ENCODE measurements around the gene GLI3.

The GLI3 gene

GRCh38 chr7:42083284-42083683, 153.7 kb downstream of the GLI3 start:
- no peak overlapping the region for H3K27ac ChIP-seq (ENCODE audit: low read length)
- H3K4me3 ChIP-seq (ENCODE audit: low read length in 2 of 2) = no peak overlapping the region
- no peaks in the 10 kb centered on the region for H3K36me3 ChIP-seq (ENCODE audit: control insufficient read depth in 2 of 2, insufficient read depth in 2 of 2, low read length in 2 of 2)
- H3K9ac ChIP-seq (ENCODE audit: low read length in 2 of 2) = no peak overlapping the region
- no peaks in the 10 kb centered on the region for H3K9me3 ChIP-seq (ENCODE audit: control insufficient read depth in 2 of 2, low read length in 2 of 2)
- H3K27me3 ChIP-seq (ENCODE audit: control insufficient read depth in 1 of 2, insufficient read depth in 2 of 2, low read length in 2 of 2) = no peaks in the 10 kb centered on the region
- H3K4me1 ChIP-seq (ENCODE audit: control insufficient read depth, insufficient read depth, low read length) = peaks cover 2% of the 10 kb centered on the region

DNA sequence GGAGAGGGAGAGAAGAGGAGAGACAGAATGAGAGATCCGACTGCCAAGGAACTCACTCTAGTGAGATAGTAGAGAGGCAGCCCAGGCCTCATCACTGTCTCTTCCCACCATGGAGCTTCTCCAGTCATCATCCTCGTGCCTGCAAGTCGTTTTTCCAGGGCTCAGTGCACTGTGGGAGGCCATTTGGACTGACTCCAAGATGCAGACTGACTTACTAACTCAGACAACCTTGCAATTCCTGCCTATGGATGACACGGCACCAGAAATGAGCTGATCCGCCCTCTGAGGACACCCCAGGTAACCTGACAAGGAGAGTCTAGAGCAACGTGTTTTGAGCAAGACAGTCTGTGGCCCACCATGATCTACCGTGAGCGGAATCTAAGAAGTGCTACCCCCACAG, 154.9 kb downstream of the GLI3 start:
- no peak overlapping the region for H3K4me3 ChIP-seq (ENCODE audit: low read length in 2 of 2)
- H3K9me3 ChIP-seq (ENCODE audit: control insufficient read depth in 2 of 2, low read length in 2 of 2) = no peaks in the 10 kb centered on the region
- no peaks in the 10 kb centered on the region for H3K4me1 ChIP-seq (ENCODE audit: control insufficient read depth, insufficient read depth, low read length)
- no peak overlapping the region for H3K27ac ChIP-seq (ENCODE audit: low read length)
- no peaks in the 10 kb centered on the region for H3K27me3 ChIP-seq (ENCODE audit: control insufficient read depth in 1 of 2, insufficient read depth in 2 of 2, low read length in 2 of 2)
- H3K9ac ChIP-seq (ENCODE audit: low read length in 2 of 2) = no peak overlapping the region
- no peaks in the 10 kb centered on the region for H3K36me3 ChIP-seq (ENCODE audit: control insufficient read depth in 2 of 2, insufficient read depth in 2 of 2, low read length in 2 of 2)

- no peaks in the 10 kb centered on the region for H3K36me3 ChIP-seq (ENCODE audit: control insufficient read depth in 2 of 2, insufficient read depth in 2 of 2, low read length in 2 of 2)
- no peak overlapping the region for H3K9ac ChIP-seq (ENCODE audit: low read length in 2 of 2)
- no peaks in the 10 kb centered on the region for H3K27me3 ChIP-seq (ENCODE audit: control insufficient read depth in 1 of 2, insufficient read depth in 2 of 2, low read length in 2 of 2)
- no peak overlapping the region for H3K4me3 ChIP-seq (ENCODE audit: low read length in 2 of 2)
- H3K27ac ChIP-seq (ENCODE audit: low read length) = no peak overlapping the region
- no peaks in the 10 kb centered on the region for H3K9me3 ChIP-seq (ENCODE audit: control insufficient read depth in 2 of 2, low read length in 2 of 2)
- no peaks in the 10 kb centered on the region for H3K4me1 ChIP-seq (ENCODE audit: control insufficient read depth, insufficient read depth, low read length)
Measured at GRCh38 chr7:42081671-42082070, 155.3 kb downstream of the GLI3 start.

GRCh38 chr7:42080841-42081586, 156.0 kb downstream of the GLI3 start:
- H3K27me3 ChIP-seq (ENCODE audit: control insufficient read depth in 1 of 2, insufficient read depth in 2 of 2, low read length in 2 of 2) = no peaks in the 10 kb centered on the region
- no peak overlapping the region for H3K27ac ChIP-seq (ENCODE audit: low read length)
- H3K9me3 ChIP-seq (ENCODE audit: control insufficient read depth in 2 of 2, low read length in 2 of 2) = no peaks in the 10 kb centered on the region
- H3K4me3 ChIP-seq (ENCODE audit: low read length in 2 of 2) = no peak overlapping the region
- no peaks in the 10 kb centered on the region for H3K4me1 ChIP-seq (ENCODE audit: control insufficient read depth, insufficient read depth, low read length)
- no peak overlapping the region for H3K9ac ChIP-seq (ENCODE audit: low read length in 2 of 2)
- H3K36me3 ChIP-seq (ENCODE audit: control insufficient read depth in 2 of 2, insufficient read depth in 2 of 2, low read length in 2 of 2) = peaks cover 0 to 2% of the 10 kb centered on the region in 2 donors

GRCh38 chr7:42077271-42078135, 159.5 kb downstream of the GLI3 start:
- H3K9me3 ChIP-seq (ENCODE audit: control insufficient read depth in 2 of 2, low read length in 2 of 2) = no peaks in the 10 kb centered on the region
- no peaks in the 10 kb centered on the region for H3K27me3 ChIP-seq (ENCODE audit: control insufficient read depth in 1 of 2, insufficient read depth in 2 of 2, low read length in 2 of 2)
- H3K4me1 ChIP-seq (ENCODE audit: control insufficient read depth, insufficient read depth, low read length) = no peaks in the 10 kb centered on the region
- no peak overlapping the region for H3K9ac ChIP-seq (ENCODE audit: low read length in 2 of 2)
- H3K4me3 ChIP-seq (ENCODE audit: low read length in 2 of 2) = no peak overlapping the region
- no peak overlapping the region for H3K27ac ChIP-seq (ENCODE audit: low read length)
- peaks cover 7 to 12% of the 10 kb centered on the region in 2 donors for H3K36me3 ChIP-seq (ENCODE audit: control insufficient read depth in 2 of 2, insufficient read depth in 2 of 2, low read length in 2 of 2)

DNA sequence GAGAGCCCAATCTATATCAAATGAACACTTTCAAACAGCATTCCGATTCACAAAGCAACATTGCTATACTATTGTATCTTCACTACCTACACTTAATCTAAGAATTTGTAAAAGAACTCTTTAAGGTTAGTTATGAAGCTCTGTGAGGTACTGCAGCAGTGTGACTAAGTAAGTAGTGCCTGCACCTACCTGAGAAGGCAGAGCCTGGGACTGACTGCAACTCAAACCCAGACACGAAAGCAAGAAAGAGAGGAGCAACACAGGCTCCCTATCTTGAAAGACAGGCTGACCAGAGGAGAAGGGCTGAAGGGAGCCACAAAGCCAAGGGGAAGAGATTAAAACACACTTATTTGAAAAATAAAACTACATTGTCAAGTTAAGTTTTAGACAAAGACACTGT, 160.1 kb downstream of the GLI3 start:
- Histone ChIP-seq H3K27me3 (ENCODE audit: control insufficient read depth in 1 of 2, insufficient read depth in 2 of 2, low read length in 2 of 2) (no peaks in the 10 kb centered on the region), H3K4me3 (ENCODE audit: low read length in 2 of 2) (no peak overlapping the region), H3K27ac (ENCODE audit: low read length) (no peak overlapping the region), H3K4me1 (ENCODE audit: control insufficient read depth, insufficient read depth, low read length) (no peaks in the 10 kb centered on the region), H3K9ac (ENCODE audit: low read length in 2 of 2) (no peak overlapping the region), H3K9me3 (ENCODE audit: control insufficient read depth in 2 of 2, low read length in 2 of 2) (no peaks in the 10 kb centered on the region), H3K36me3 (ENCODE audit: control insufficient read depth in 2 of 2, insufficient read depth in 2 of 2, low read length in 2 of 2) (peaks cover 7 to 12% of the 10 kb centered on the region in 2 donors)

GRCh38 chr7:42075418-42075817, 161.6 kb downstream of the GLI3 start:
- Histone ChIP-seq H3K27ac (ENCODE audit: low read length) (no peak overlapping the region), H3K36me3 (ENCODE audit: control insufficient read depth in 2 of 2, insufficient read depth in 2 of 2, low read length in 2 of 2) (peaks cover 7 to 12% of the 10 kb centered on the region in 2 donors), H3K9ac (ENCODE audit: low read length in 2 of 2) (no peak overlapping the region), H3K4me3 (ENCODE audit: low read length in 2 of 2) (no peak overlapping the region), H3K9me3 (ENCODE audit: control insufficient read depth in 2 of 2, low read length in 2 of 2) (no peaks in the 10 kb centered on the region), H3K4me1 (ENCODE audit: control insufficient read depth, insufficient read depth, low read length) (peaks cover 3% of the 10 kb centered on the region), H3K27me3 (ENCODE audit: control insufficient read depth in 1 of 2, insufficient read depth in 2 of 2, low read length in 2 of 2) (no peaks in the 10 kb centered on the region)

DNA sequence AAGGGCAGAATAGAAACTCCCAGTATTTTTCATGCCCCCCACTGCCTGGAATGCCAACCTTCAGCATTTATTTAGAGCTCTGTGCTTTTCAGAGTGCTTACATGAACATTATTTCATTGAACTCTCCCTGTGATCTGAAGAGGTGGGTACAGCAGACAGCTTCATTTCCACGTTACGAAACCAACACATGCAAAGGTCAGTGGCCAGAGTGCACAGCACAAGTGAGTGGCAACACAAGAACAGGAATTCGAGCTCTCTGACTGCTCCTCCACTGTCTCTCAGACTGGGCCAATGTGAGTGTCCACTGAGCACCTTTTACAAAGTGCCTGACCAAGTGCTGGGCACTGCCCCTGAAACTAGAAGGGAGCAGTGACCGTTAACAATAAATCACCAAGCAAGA, 162.9 kb downstream of the GLI3 start:
- Histone ChIP-seq H3K4me1 (ENCODE audit: control insufficient read depth, insufficient read depth, low read length) (peaks cover 3% of the 10 kb centered on the region), H3K4me3 (ENCODE audit: low read length in 2 of 2) (no peak overlapping the region)

GRCh38 chr7:42071372-42072261, 165.4 kb downstream of the GLI3 start:
- Histone ChIP-seq H3K36me3 (ENCODE audit: control insufficient read depth in 2 of 2, insufficient read depth in 2 of 2, low read length in 2 of 2) (peaks cover 7 to 12% of the 10 kb centered on the region in 2 donors), H3K4me3 (ENCODE audit: low read length in 2 of 2) (no peak overlapping the region), H3K9ac (ENCODE audit: low read length in 2 of 2) (no peak overlapping the region), H3K9me3 (ENCODE audit: control insufficient read depth in 2 of 2, low read length in 2 of 2) (no peaks in the 10 kb centered on the region), H3K4me1 (ENCODE audit: control insufficient read depth, insufficient read depth, low read length) (peaks cover 5% of the 10 kb centered on the region), H3K27ac (ENCODE audit: low read length) (no peak overlapping the region), H3K27me3 (ENCODE audit: control insufficient read depth in 1 of 2, insufficient read depth in 2 of 2, low read length in 2 of 2) (no peaks in the 10 kb centered on the region)

More for the DNA sequence above, 162.9 kb downstream of the GLI3 start:
- no peaks in the 10 kb centered on the region for H3K9me3 ChIP-seq (ENCODE audit: control insufficient read depth in 2 of 2, low read length in 2 of 2)
- H3K27me3 ChIP-seq (ENCODE audit: control insufficient read depth in 1 of 2, insufficient read depth in 2 of 2, low read length in 2 of 2) = no peaks in the 10 kb centered on the region
- no peak overlapping the region for H3K9ac ChIP-seq (ENCODE audit: low read length in 2 of 2)
- peaks cover 7 to 12% of the 10 kb centered on the region in 2 donors for H3K36me3 ChIP-seq (ENCODE audit: control insufficient read depth in 2 of 2, insufficient read depth in 2 of 2, low read length in 2 of 2)
- H3K27ac ChIP-seq (ENCODE audit: low read length) = no peak overlapping the region

GRCh38 chr7:42070068-42070467, 166.9 kb downstream of the GLI3 start:
- H3K9ac ChIP-seq (ENCODE audit: low read length in 2 of 2) = no peak overlapping the region
- H3K4me3 ChIP-seq (ENCODE audit: low read length in 2 of 2) = no peak overlapping the region
- H3K36me3 ChIP-seq (ENCODE audit: control insufficient read depth in 2 of 2, insufficient read depth in 2 of 2, low read length in 2 of 2) = peaks cover 7 to 10% of the 10 kb centered on the region in 2 donors
- H3K27me3 ChIP-seq (ENCODE audit: control insufficient read depth in 1 of 2, insufficient read depth in 2 of 2, low read length in 2 of 2) = no peaks in the 10 kb centered on the region
- H3K4me1 ChIP-seq (ENCODE audit: control insufficient read depth, insufficient read depth, low read length) = peaks cover 5% of the 10 kb centered on the region
- no peaks in the 10 kb centered on the region for H3K9me3 ChIP-seq (ENCODE audit: control insufficient read depth in 2 of 2, low read length in 2 of 2)
- no peak overlapping the region for H3K27ac ChIP-seq (ENCODE audit: low read length)

Data from stomach smooth muscle (tissue), 2 donors.